ENCODE data around the gene HMG20B.
A peak's percentile ranks its signal among the peaks of the same experiment; 100 is the strongest.
"Not testable (repeated sequence)": the region's sequence is repeated elsewhere in the genome, so short reads cannot be mapped to it uniquely, and the experiment has no call there.

HMG20B gene

GRCh38 chr19:3556978-3557460 lies 15.7 kb upstream of the HMG20B start:
- TF ChIP-seq, protein P1, sequence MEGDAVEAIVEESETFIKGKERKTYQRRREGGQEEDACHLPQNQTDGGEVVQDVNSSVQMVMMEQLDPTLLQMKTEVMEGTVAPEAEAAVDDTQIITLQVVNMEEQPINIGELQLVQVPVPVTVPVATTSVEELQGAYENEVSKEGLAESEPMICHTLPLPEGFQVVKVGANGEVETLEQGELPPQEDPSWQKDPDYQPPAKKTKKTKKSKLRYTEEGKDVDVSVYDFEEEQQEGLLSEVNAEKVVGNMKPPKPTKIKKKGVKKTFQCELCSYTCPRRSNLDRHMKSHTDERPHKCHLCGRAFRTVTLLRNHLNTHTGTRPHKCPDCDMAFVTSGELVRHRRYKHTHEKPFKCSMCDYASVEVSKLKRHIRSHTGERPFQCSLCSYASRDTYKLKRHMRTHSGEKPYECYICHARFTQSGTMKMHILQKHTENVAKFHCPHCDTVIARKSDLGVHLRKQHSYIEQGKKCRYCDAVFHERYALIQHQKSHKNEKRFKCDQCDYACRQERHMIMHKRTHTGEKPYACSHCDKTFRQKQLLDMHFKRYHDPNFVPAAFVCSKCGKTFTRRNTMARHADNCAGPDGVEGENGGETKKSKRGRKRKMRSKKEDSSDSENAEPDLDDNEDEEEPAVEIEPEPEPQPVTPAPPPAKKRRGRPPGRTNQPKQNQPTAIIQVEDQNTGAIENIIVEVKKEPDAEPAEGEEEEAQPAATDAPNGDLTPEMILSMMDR (IDR thresholded peaks at IDR 0.05; ENCODE audit: insufficient read depth, missing control alignments), result no peak
- no peak for DNase-seq (ENCODE audit: insufficient read length, low spot score)
- FAIRE-seq, result no peak

- no peak for FAIRE-seq
- DNase-seq (ENCODE audit: insufficient read length, low spot score), result peak; percentile 100
- TF ChIP-seq, protein P1 (IDR thresholded peaks at IDR 0.05; ENCODE audit: insufficient read depth, missing control alignments), result no peak
Measured at GRCh38 chr19:3557461-3558248, 15.1 kb upstream of the HMG20B start, which contains the start of gene MFSD12. Gene MFSD12 (minus strand): TSS chr19:3557586. CDS start chr19:3557403, 183 bp downstream.

- FAIRE-seq (no peak), DNase-seq (ENCODE audit: insufficient read length, low spot score) (no peak)
- TF ChIP-seq, protein P1 (IDR thresholded peaks at IDR 0.05; ENCODE audit: insufficient read depth, missing control alignments), result no peak
Measured at GRCh38 chr19:3563709-3564524, 8.8 kb upstream of the HMG20B start.

DNA sequence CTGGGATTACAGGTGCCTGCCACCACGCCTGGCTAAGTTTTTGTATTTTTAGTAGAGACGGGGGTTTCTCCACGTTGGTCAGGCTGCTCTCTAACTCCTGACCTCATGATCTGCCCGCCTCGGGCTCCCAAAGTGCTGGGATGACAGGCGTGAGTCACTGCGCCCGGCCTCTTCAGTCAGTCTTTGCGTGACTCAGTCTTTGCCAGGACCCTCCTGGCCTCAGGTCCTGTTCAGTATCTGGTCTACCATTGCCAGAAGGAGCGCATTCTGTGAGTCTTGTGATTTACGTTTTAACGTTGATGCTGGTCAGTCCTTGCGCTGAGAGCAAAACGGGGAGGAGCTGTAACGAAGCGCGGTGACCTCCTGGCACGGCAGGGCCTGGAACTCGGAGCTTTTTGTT lies 7.6 kb upstream of the HMG20B start:
- TF ChIP-seq, protein P1 (IDR thresholded peaks at IDR 0.05; ENCODE audit: insufficient read depth, missing control alignments), result no peak
- FAIRE-seq, result no peak
- no peak for DNase-seq (ENCODE audit: insufficient read length, low spot score)

DNA sequence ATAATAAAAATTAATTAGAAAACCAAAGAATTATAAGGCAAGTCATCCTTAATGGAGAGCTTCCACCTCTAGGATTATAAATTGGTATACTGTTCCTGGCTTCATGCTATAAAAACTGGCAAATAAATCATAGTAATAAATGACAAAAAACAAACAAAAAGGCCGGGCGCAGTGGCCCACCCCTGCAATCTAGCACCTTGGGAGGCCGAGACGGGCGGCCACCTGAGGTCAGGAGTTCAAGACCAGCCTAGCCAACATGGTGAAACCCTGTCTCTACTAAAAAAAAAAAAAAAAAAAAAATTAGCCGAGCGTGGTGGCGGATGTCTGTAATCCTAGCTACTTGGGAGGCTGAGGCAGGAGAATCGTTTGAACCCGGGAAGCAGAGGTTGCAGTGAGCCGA lies 2.7 kb upstream of the HMG20B start:
- not testable (repeated sequence) for FAIRE-seq; DNase-seq (ENCODE audit: insufficient read length, low spot score)

DNA sequence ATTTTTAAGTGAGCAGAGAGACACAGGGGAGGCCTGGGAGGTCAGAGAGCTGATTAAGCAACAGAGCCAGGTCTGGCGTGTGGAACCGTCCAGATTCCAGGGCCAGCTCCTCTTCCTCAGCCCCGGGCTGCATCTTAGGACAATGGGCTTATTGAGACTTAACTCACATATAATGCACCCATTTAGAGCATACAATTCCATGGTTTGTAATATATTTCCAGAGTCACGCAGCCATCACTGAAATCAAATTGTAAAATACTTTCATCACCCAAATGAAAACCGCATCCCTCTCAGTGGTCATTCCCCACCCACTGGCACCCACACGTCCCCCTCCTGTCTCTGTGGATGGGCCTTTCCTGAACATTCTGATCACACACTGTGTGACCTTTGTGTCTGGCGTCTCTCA lies 2.1 kb upstream of the HMG20B start:
- DNase-seq (ENCODE audit: insufficient read length, low spot score) (no peak), FAIRE-seq (no peak)
- TF ChIP-seq, protein P1 (IDR thresholded peaks at IDR 0.05; ENCODE audit: insufficient read depth, missing control alignments), result no peak

DNA sequence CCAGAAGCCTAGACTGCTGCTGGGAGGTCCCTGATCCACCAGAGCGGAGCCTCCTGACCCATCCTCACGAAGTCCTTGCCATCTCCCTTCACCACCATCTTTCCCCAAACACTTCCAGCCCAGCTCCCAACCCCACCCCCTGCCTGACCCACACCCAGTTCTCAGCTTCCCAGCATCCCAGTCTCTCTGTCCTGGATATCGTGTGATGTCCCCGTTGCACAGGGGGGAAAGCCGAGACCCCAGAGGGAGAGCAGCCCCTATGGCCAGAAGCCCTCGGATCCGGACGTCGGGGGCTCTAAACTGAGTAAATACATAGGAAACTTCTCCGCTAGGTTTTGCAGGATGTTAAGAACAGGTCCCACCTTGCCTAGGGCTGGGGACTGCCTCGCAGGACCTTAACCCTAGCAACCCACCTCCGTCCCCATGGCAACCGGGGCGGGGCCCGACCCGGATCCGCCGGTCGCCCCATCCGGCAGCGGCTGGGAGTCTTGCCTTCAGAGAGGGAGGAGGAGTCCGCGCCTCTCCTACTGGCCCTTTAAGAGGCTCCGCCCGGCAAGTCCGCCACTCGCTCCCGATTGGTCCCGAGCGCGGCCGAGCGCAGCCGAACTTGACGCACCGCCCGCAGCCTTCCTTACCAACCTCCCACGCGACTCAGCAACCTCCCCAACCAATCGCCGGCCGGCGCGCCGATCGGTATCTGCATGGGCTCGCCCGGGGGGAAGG lies 451 bp upstream of the HMG20B start:
- TF ChIP-seq, protein P1 (IDR thresholded peaks at IDR 0.05; ENCODE audit: insufficient read depth, missing control alignments), result no peak
- FAIRE-seq, result no peak
- peak; percentile 93 for DNase-seq (ENCODE audit: insufficient read length, low spot score)
